ENCODE data around the gene NPC1L1.

DNA sequence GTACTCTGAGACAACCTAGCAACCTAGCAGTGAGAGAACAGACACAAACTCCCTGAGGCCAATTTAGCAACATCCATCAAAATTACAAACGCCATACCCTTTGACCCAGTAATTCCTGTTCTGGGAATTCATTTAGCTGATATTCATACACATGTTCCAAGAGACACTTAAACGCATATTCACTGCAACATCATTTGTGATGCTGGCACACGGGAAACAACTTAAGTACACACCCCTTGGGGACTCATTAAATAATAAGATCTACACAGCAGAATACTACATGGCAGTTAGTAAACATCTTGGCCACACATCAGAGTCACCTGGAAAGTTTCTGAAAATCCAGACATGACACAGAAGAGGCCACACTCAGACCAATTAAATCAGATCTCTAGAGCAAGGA, 68.3 kb downstream of the NPC1L1 start:
- TF ChIP-seq YY1 (IDR thresholded peaks at IDR 0.05; ENCODE audit: insufficient read depth, insufficient read length) = no peak
- no peak for TF ChIP-seq ZNF274 (IDR thresholded peaks at IDR 0.05; ENCODE audit: low read depth, low read length)
- no peak for TF ChIP-seq SUZ12 (IDR thresholded peaks at IDR 0.05; ENCODE audit: extremely low read depth, insufficient read depth, insufficient read length)
